Dendritic cell treated with granulocyte-macrophage colony-stimulating factor and Interleukin-4, amounts not matched to agents 40 ng/mL and 50 ng/mL, for 4 days (primary cell): ENCODE data around the gene AP4S1.
"Not testable (repeated sequence)": the region's sequence is repeated elsewhere in the genome, so short reads cannot be mapped to it uniquely, and the experiment has no call there.

Source experiments
- H3K27ac Mint-ChIP-seq: one replicate; pipeline ENCODE4 v1.8.0; 2022; ENCODE audit warnings: mild to moderate bottlenecking, mixed read lengths
- H3K27me3 Mint-ChIP-seq: one replicate; pipeline ENCODE4 v1.8.0; 2022; ENCODE audit warnings: mild to moderate bottlenecking, mixed read lengths
- H3K36me3 Mint-ChIP-seq: one replicate; pipeline ENCODE4 v1.8.0; 2022; ENCODE audit warnings: low read depth, mixed read lengths
- H3K4me1 Mint-ChIP-seq: one replicate; pipeline ENCODE4 v1.8.0; 2022; ENCODE audit warnings: low read depth, mixed read lengths
- H3K4me3 Mint-ChIP-seq: one replicate; pipeline ENCODE4 v1.8.0; 2022; ENCODE audit warnings: mild to moderate bottlenecking, moderate library complexity, mixed read lengths
- H3K9me3 Mint-ChIP-seq: one replicate; pipeline ENCODE4 v1.8.0; 2022; ENCODE audit warnings: mixed read lengths
- intact Hi-C: fragments of 100-400 bp; cut with micrococcal nuclease; formaldehyde crosslinking; loops from one replicate; pipeline ENCODE4 v1.15.0; 2022

AP4S1 gene

GRCh38 chr14:31042300-31042699, 16.9 kb downstream of the AP4S1 start:
- Mint-ChIP-seq H3K9me3 (no peaks in the 10 kb centered on the region), H3K36me3 (peaks cover 1% of the 10 kb centered on the region), H3K27me3 (no peaks in the 10 kb centered on the region), H3K4me3 (no peak overlapping the region), H3K27ac (no peak overlapping the region), H3K4me1 (peaks cover 5% of the 10 kb centered on the region)
- intact Hi-C loops, result no loop called here

DNA sequence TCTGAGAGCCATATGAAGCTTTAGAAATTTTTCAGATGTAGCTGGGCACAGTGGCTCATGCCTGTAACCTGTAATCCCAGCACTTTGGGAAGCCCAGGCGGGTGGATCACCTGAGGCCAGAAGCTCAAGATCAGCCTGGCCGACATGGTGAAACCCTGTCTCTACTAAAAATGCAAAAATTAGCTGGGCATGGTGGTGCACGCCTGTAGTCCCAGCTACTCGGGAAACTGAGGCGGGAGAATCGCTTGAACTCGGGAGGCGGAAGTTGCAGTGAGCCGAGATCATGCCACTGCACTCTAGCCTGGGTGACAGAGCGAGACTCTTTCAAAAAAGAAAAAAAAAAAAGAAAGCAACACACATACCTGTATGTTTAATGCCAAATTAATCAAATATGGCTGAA, 17.4 kb downstream of the AP4S1 start:
- intact Hi-C loops, H3K36me3 Mint-ChIP-seq, H3K4me3 Mint-ChIP-seq, H3K4me1 Mint-ChIP-seq, H3K27me3 Mint-ChIP-seq, H3K9me3 Mint-ChIP-seq, H3K27ac Mint-ChIP-seq: not testable (repeated sequence)

DNA sequence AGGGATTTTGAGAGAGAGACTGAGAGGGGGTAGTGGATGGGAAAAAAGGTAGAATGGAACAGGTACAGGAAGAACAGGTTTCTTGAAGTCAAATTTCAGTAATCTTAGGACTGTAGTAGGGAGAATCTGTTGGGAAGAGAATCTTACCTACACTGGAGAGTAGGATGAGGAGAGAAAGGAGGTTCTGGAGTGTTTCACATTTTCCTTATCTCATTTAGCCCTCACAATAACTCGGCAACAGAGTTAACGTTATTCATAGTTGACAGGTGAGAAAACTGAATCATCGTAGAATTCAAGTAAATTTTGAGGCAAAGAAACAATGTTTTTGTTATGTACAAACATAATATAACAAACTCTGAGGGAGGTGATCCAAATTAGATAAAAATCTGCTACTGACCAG, 17.9 kb downstream of the AP4S1 start:
- intact Hi-C loops, result no loop called here
- peaks cover 9% of the 10 kb centered on the region for H3K4me1 Mint-ChIP-seq
- H3K4me3 Mint-ChIP-seq, result no peak overlapping the region
- no peak overlapping the region for H3K27ac Mint-ChIP-seq
- H3K36me3 Mint-ChIP-seq, result no peaks in the 10 kb centered on the region
- H3K9me3 Mint-ChIP-seq, result no peaks in the 10 kb centered on the region
- no peaks in the 10 kb centered on the region for H3K27me3 Mint-ChIP-seq

- Mint-ChIP-seq H3K9me3 (no peaks in the 10 kb centered on the region), H3K27ac (no peak overlapping the region), H3K4me1 (peaks cover 14% of the 10 kb centered on the region), H3K4me3 (no peak overlapping the region), H3K27me3 (no peaks in the 10 kb centered on the region), H3K36me3 (no peaks in the 10 kb centered on the region)
- intact Hi-C loops, result no loop called here
Observed at GRCh38 chr14:31045501-31046080, 20.1 kb downstream of the AP4S1 start.

- Mint-ChIP-seq H3K27me3 (no peaks in the 10 kb centered on the region), H3K9me3 (no peaks in the 10 kb centered on the region), H3K4me3 (no peak overlapping the region), H3K36me3 (no peaks in the 10 kb centered on the region), H3K27ac (peak overlapping the region; percentile 2), H3K4me1 (peaks cover 14% of the 10 kb centered on the region)
- intact Hi-C loops, result no loop called here
Observed at GRCh38 chr14:31047503-31047902, 22.1 kb downstream of the AP4S1 start.

- intact Hi-C loops, result no loop called here
- H3K27me3 Mint-ChIP-seq, result no peaks in the 10 kb centered on the region
- no peaks in the 10 kb centered on the region for H3K9me3 Mint-ChIP-seq
Observed at GRCh38 chr14:31051023-31051422, 25.6 kb downstream of the AP4S1 start.

GRCh38 chr14:31051511-31051910, 26.1 kb downstream of the AP4S1 start:
- Mint-ChIP-seq H3K27ac (no peak overlapping the region), H3K4me1 (peaks cover 14% of the 10 kb centered on the region), H3K27me3 (no peaks in the 10 kb centered on the region), H3K36me3 (no peaks in the 10 kb centered on the region), H3K4me3 (no peak overlapping the region), H3K9me3 (no peaks in the 10 kb centered on the region)
- intact Hi-C loops, result no loop called here

More at GRCh38 chr14:31051023-31051422, 25.6 kb downstream of the AP4S1 start:
- Mint-ChIP-seq H3K27ac (peak overlapping the region; percentile 24), H3K4me1 (peaks cover 14% of the 10 kb centered on the region), H3K4me3 (no peak overlapping the region), H3K36me3 (no peaks in the 10 kb centered on the region)

- H3K27ac Mint-ChIP-seq, H3K36me3 Mint-ChIP-seq, H3K4me1 Mint-ChIP-seq, H3K9me3 Mint-ChIP-seq, H3K4me3 Mint-ChIP-seq, H3K27me3 Mint-ChIP-seq, intact Hi-C loops: not testable (repeated sequence)
Observed at GRCh38 chr14:31052905-31053586, 27.6 kb downstream of the AP4S1 start.

- H3K27me3 Mint-ChIP-seq, result no peaks in the 10 kb centered on the region
- H3K27ac Mint-ChIP-seq, result no peak overlapping the region
- H3K9me3 Mint-ChIP-seq, result no peaks in the 10 kb centered on the region
- H3K4me3 Mint-ChIP-seq, result no peak overlapping the region
- H3K4me1 Mint-ChIP-seq, result peaks cover 16% of the 10 kb centered on the region
- no peaks in the 10 kb centered on the region for H3K36me3 Mint-ChIP-seq
- intact Hi-C loops, result no loop called here
Observed at GRCh38 chr14:31057035-31057434, 31.6 kb downstream of the AP4S1 start.

DNA sequence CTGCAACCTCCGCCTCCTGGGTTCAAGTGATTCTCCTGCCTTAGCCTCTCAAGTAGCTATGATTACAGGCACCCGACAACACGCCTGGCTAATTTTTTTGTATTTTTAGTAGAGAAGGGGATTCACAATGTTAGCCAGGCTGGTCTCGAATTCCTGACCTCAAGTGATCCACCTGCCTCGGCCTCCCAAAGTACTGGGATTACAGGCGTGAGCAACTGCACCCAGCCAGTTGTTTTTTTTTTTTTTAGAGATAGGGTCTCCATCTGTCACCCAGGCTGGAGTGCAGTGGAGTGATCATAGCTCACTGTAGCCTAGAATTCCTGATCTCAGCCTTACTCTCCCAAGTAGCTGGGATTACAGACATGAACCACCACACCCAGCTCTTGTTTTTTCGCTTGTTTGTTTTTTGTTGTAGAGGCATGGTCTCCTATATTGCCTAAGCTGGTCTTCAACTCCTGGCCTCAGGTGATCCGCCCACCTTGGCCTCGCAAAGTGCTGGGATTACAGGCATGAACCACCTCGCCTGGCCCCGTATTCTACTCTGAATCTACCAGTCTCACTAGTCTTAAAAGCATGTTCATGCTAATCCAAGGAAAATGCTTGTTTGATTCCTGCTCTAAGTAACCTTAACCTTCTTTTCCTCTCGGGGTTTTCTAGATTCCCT, 32.4 kb downstream of the AP4S1 start:
- intact Hi-C loops, result no loop called here
- no peak overlapping the region for H3K27ac Mint-ChIP-seq
- no peak overlapping the region for H3K4me3 Mint-ChIP-seq
- H3K9me3 Mint-ChIP-seq, result no peaks in the 10 kb centered on the region
- H3K27me3 Mint-ChIP-seq, result no peaks in the 10 kb centered on the region
- peaks cover 16% of the 10 kb centered on the region for H3K4me1 Mint-ChIP-seq
- H3K36me3 Mint-ChIP-seq, result no peaks in the 10 kb centered on the region

GRCh38 chr14:31059152-31059924, 33.9 kb downstream of the AP4S1 start:
- Mint-ChIP-seq H3K36me3 (no peaks in the 10 kb centered on the region), H3K9me3 (no peaks in the 10 kb centered on the region), H3K27me3 (no peaks in the 10 kb centered on the region), H3K4me1 (peaks cover 16% of the 10 kb centered on the region), H3K4me3 (no peak overlapping the region), H3K27ac (no peak overlapping the region)
- intact Hi-C loops, result no loop called here

- Mint-ChIP-seq H3K9me3 (no peaks in the 10 kb centered on the region), H3K4me3 (no peak overlapping the region), H3K27me3 (no peaks in the 10 kb centered on the region), H3K36me3 (no peaks in the 10 kb centered on the region), H3K27ac (no peak overlapping the region), H3K4me1 (peaks cover 16% of the 10 kb centered on the region)
- intact Hi-C loops, result no loop called here
Observed at GRCh38 chr14:31060253-31060875, 34.9 kb downstream of the AP4S1 start.

GRCh38 chr14:31062908-31063307, 37.5 kb downstream of the AP4S1 start:
- H3K36me3 Mint-ChIP-seq, H3K4me3 Mint-ChIP-seq, H3K27me3 Mint-ChIP-seq, intact Hi-C loops, H3K27ac Mint-ChIP-seq, H3K9me3 Mint-ChIP-seq: not testable (repeated sequence)
- peaks cover 16% of the 10 kb centered on the region for H3K4me1 Mint-ChIP-seq

GRCh38 chr14:31068235-31068634, 42.8 kb downstream of the AP4S1 start:
- Mint-ChIP-seq H3K36me3 (no peaks in the 10 kb centered on the region), H3K4me1 (no peaks in the 10 kb centered on the region), H3K4me3 (no peak overlapping the region), H3K9me3 (no peaks in the 10 kb centered on the region), H3K27me3 (no peaks in the 10 kb centered on the region), H3K27ac (no peak overlapping the region)
- intact Hi-C loops, result loop anchor here (5.0 kb wide), 1 partner anchor 41 kb away; the partner anchor contains the start of genes AP4S1 and STRN3
